ENCODE data around the gene ACVR1. TPM values are rescaled to one million over a fixed set of nuclear protein-coding genes. Genes with fewer than 3 reads are reported as not detected.

The ACVR1 gene
- total and polyA plus RNA-seq, 9 of the 15 experiments (the other 6 are each of a cell fraction or from before 2014, with no cell fraction given) = 3.8 to 14.3 (median 6.9) TPM

GRCh38 chr2:157922815-157923214 lies 46.7 kb upstream of the ACVR1 start:
- Histone ChIP-seq H3K36me3 (ENCODE audit: control insufficient read depth, insufficient read depth, low read length) (no peaks in the 10 kb centered on the region), H3K4me2 (ENCODE audit: insufficient read depth, low read length) (no peak overlapping the region), H3K9me3 (replicated peaks; ENCODE audit: control insufficient read depth, insufficient read depth, low read depth, low read length) (no peaks in the 10 kb centered on the region), H3K27me3 (ENCODE audit: control insufficient read depth in 2 of 2, insufficient read depth in 2 of 2, low read length in 2 of 2) (no peaks in the 10 kb centered on the region), H3K79me2 (ENCODE audit: control insufficient read depth, insufficient read depth, low read length) (no peaks in the 10 kb centered on the region), H2AFZ (ENCODE audit: low read depth, low read length) (no peak overlapping the region), H3K4me3 (no peak overlapping the region), H3K9me1 (ENCODE audit: control insufficient read depth, insufficient read depth, low read length) (no peaks in the 10 kb centered on the region), H3K27ac (ENCODE audit: extremely low read depth, low read depth, low read length) (no peak overlapping the region), H4K20me1 (replicated peaks; ENCODE audit: control insufficient read depth, insufficient read depth, low read length) (no peaks in the 10 kb centered on the region), H3K4me1 (replicated peaks in 1 of 2; ENCODE audit: control insufficient read depth in 2 of 2, insufficient read depth in 2 of 2, low read length in 2 of 2) (peaks cover 11 to 38% of the 10 kb centered on the region in 2 experiments), H3K9ac (ENCODE audit: insufficient read depth in 1 of 2, low read depth in 2 of 2, low read length in 2 of 2) (no peak overlapping the region)
- intact Hi-C loops (cut with micrococcal nuclease) (no loop called here), in situ Hi-C loops (cut with MboI) (no loop called here)
- FAIRE-seq (no peak), ATAC-seq (no peak), DNase-seq (ENCODE audit: extremely low read depth in 1 of 4, low spot score in 3 of 4) (no peak)
- ChIA-PET CTCF (ENCODE audit: low intra/inter-chr PET ratio) (no interaction called here), POLR2A (no interaction called here)
- 65% methylated on average over 1 of the region's 1 CpG for WGBS (ENCODE audit: insufficient coverage, low coverage, missing lambda C conversion rate)
- TF ChIP-seq PHTF2 (CRISPR knock-in tag; IDR thresholded peaks at IDR 0.05) (no peak), SPI1 (IDR thresholded peaks at IDR 0.05; ENCODE audit: borderline replicate concordance, low read depth, low read length) (no peak), BRF1 (IDR thresholded peaks at IDR 0.05; ENCODE audit: borderline replicate concordance, extremely low read depth, insufficient read length) (no peak), E2F1 (CRISPR knock-in tag; IDR thresholded peaks at IDR 0.05) (no peak), ZNF79 (CRISPR knock-in tag; IDR thresholded peaks at IDR 0.05; ENCODE audit: low read depth) (no peak), ZNF407 (IDR thresholded peaks at IDR 0.05; ENCODE audit: low read depth) (no peak), MAFF (IDR thresholded peaks at IDR 0.05; ENCODE audit: low read length) (no peak), FOXP1 (CRISPR knock-in tag; IDR thresholded peaks at IDR 0.05) (no peak), HES1 (IDR thresholded peaks at IDR 0.05; ENCODE audit: low read depth) (no peak)
- BruUV-seq (replicated peaks) = no TSS peak

Measured in K562 (cell line).